ENCODE data around the gene PTK7.

The PTK7 gene

DNA sequence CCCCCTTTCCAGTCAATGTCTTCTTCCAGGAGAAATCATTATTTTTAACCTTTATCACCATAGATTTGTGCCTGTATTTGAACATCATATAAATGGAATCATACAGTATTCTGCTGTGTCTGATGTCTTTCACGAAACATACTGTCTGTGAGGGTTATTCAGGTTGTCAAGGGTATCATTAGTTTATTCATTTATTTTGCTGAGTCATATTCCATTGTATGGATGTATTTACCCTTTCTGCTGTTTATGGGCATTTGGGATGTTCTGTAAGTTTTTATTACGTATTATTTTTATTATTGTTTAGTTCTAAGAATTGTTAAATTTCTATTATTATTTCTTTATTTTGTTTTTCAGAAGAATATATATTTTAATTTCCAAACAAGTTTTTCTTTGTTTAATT lies 131.2 kb downstream of the PTK7 start:
- no peak for DNase-seq (ENCODE audit: low spot score)

Data from AG08395 (cell line).